Inflammatory macrophage (primary cell): Measurements from ENCODE around the gene MFSD2B.
A peak's percentile ranks its signal among the peaks of the same experiment; 100 is the strongest.
"Not testable (repeated sequence)": the region's sequence is repeated elsewhere in the genome, so short reads cannot be mapped to it uniquely, and the experiment has no call there.

Experiments used
- DNase-seq, 2 donors: peaks; one replicate each; pipeline ENCODE4 v3.0.0-alpha.2; 2020 to 2022
- total RNA-seq, 18 experiments: gene quantifications; one replicate each; lab custom pipeline; 2026; ENCODE audit warnings: mixed read lengths in 6 of 18, inconsistent platforms in 2 of 18; lab: John Stamatoyannopoulos, UW

MFSD2B gene, protein sequence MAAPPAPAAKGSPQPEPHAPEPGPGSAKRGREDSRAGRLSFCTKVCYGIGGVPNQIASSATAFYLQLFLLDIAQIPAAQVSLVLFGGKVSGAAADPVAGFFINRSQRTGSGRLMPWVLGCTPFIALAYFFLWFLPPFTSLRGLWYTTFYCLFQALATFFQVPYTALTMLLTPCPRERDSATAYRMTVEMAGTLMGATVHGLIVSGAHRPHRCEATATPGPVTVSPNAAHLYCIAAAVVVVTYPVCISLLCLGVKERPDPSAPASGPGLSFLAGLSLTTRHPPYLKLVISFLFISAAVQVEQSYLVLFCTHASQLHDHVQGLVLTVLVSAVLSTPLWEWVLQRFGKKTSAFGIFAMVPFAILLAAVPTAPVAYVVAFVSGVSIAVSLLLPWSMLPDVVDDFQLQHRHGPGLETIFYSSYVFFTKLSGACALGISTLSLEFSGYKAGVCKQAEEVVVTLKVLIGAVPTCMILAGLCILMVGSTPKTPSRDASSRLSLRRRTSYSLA
- 0 to 1.4 (median 0.07) reads per million in 18 experiments for total RNA-seq

DNA sequence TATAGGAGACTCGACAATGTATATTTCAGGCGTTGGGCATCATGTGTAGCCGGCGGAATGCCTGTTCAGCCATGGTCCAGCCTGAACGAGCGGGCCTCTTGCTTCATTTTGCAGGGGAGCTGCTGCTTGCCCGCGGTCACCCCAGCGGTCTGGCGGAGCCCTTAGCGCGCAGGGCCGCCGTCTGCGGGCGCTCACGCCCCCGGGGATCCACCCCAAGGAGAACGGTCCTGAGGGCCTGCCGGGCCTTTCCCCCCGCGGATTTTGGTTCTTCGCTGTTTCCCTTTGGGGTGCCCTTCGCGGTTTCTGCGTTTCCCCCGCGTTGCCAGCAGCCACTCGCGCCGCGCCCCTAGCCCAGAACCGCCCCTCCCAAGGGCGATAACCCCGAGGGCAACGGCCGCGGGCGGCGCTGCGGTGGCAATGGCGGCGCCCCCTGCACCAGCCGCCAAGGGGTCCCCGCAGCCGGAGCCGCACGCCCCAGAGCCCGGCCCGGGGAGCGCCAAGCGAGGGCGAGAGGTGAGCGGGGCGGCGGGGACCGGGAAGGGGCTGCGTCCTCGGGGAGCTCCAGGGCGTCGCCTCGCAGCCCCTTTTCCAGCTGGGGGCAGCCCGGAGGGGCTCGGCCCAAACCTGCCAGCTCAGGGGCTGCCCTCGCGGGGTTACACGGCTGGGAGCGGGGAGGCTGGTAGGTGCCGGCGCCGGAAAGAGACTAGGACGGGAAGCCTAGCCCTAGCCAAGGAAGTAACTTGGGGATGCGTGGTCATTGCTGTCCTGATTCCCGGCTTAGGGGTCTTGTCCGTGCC is at the start of gene MFSD2B:
TSS of gene MFSD2B (plus strand) at position 406 of the 797 bp plus-strand sequence. CDS start at position 418, 12 bp downstream.
- DNase-seq = no peak

DNA sequence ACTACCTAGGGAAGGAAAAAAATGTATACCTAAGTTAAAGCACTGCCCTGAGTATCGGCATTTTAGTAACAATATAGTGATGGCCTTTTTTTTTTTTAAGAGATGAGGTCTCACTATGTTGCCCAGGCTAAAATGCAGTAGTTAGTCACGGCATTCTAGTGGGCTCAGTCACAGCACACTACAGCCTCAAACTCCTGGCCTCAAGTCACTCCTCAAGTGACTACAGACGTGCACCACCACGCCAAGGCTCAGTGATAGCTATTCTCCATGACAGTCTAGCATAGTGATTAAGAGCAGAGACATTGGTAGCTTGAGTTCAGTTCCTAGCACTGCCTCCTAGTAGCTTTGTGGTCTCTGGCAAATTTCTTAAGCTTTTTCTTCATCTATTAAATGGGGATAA is 42.0 kb upstream of the MFSD2B start:
- DNase-seq = no peak

DNA sequence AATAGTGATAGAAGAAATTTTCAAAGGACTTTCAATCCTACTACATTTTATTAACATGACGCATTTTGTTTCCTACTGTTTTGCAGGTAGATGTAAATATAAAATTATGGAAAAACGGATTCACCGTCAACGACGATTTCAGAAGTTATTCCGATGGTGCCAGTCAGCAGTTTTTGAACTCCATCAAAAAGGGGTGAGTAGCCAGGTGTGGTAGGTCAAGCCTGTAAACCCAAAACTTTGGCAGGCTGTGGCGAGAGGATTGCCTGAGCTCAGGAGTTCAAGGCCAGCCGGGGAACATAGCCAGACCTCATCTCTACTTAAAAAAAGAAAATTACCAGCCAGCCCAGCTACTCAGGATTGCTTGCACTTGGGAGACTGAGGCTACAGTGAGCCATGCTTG is 33.0 kb upstream of the MFSD2B start:
- DNase-seq = no peak

DNA sequence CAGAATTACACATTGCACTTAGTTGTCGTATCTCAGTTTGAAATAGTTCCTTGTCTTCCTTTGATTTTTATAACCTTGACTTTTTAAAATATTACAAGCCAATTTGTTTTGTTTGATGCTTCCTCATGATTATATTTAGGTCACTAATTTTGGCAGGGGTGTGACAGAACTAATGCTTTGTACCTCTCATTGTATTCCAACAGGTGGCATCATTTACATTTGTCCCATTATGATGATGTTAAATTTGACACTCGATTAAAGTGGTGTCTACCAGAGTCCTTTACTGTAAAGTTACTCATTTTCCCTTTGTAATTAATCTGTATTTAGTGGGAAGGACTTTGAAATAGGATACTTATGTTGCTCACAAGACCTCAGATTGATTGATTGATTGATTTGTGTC is 21.5 kb upstream of the MFSD2B start:
- DNase-seq = peak in 1 of 2 donors; percentile 15

DNA sequence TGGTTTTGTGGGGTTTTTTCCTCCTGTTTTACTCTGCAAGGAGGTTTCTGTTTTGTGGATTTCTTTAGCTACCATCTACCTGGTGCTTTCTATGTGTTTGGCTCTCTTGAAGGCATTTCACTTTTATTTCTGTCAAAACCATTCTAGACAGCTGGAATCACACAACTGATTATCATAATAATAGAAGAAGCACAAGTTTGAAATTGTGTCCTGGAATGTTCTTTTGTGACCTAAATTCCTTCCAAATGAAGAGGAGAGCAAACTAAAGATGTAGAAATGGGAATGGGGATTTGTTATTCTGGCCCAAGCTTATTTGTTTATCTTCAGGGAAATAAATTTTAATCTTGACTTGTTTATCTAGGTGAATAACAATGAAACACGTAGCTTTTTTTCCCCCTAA is 17.0 kb upstream of the MFSD2B start:
- DNase-seq = no peak

DNA sequence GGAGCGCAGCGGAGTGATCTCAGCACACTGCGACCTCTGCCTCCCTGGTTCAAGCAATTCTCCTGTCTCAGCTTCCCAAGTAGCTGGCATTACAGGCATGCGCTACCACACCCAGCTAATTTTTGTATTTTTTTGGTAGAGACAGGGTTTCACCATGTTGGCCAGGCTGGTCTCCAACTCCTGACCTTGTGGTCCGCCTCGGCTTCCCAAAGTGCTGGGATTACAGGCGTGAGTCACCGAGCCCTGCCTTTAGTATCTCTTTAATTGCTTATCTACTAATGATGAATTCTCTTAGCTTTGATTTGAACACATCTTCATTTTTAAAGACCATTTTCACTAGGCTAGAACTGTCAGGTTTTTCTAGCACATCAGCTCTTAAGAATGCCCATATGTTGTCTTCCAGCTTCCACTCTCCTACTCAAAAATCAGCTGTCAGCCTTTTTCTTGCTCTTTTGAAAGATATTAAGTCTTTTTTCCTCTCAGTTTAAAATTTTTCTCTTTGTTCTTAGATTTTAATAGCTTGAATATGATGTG is 16.1 kb upstream of the MFSD2B start:
- no peak for DNase-seq

DNA sequence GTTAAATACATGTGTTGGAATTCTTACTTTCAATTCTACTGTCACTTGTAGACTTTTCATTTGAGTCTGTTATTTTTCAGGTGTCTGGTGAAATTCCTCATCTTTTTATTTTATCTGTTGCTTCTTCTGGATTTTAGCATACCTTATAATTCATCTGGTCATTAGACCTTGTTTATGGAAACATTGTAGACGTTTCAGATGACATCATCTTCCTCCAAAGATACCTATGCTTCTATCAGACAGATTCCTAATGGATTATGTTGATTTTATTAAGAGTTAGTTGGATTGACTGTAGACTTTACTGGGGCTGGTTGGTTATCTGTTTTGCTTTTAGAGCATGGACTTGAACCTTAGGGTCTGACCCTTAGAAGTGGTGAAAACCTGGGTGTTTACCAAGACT is 15.3 kb upstream of the MFSD2B start:
- no peak for DNase-seq

DNA sequence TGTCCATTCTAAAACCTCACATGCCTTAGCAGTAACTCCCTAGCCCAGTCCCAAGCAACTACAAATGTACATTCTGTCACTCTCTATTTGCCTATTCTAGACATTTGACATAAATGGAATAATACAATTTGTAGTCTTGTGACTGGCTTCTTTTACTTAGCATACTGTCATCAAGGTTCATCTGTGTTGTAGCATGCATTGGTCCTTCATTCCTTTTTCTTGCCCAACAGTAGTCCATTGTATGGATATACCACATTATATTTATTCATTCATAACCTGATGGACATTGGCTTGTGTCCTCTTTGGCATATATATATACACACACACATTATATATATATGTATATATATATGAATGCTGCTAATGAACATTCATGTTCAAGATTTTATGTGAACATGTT is 2.2 kb upstream of the MFSD2B start:
- no peak for DNase-seq

DNA sequence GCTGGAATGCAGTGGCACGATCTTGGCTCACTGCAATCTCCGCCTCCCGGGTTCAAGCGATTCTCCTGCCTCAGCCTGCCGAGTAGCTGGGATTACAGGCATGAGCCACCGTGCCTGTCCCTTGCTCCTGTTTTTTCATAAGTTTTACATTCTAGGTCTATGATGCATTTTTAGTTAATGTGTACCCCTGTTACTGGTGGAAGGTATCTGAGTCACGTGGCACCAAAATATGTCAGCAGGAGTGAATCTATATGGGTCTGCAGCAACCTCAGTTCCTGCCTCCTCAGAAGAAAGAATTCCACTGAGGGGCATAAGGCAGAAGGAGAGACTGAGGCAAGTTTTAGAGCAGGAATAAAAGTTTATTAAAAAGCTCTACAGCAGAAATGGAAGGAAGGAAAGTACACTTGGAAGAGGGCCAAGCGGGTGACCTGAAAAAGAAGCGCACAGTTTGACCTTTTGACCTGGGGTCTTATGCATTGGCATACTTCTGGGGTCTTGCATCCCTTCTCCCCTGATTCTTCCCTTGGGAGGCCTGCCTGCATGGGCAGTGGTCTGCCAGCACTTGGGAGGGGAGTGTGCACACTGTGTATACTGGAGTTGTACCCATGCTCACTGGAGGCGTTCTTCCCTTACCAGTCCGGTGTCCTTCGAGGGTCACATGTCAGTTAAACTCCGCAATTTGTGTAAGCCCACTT is 1.1 kb upstream of the MFSD2B start:
- DNase-seq = no peak

DNA sequence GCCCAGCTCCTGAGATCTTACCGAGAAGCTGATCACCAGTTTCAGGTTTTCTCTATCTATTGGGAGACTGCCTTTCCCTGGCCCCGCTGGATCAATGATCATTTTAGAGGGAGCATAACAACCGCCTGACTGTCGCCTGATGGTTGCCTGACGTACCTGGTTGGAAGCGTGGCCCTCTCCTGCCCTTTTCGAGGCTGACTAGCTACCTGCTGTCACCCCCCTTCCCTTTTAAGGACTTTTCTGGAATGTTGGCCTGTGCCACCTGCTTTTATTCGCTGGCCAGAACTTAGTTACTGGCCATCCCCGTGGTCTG is 562 bp upstream of the MFSD2B start:
- no peak for DNase-seq

DNA sequence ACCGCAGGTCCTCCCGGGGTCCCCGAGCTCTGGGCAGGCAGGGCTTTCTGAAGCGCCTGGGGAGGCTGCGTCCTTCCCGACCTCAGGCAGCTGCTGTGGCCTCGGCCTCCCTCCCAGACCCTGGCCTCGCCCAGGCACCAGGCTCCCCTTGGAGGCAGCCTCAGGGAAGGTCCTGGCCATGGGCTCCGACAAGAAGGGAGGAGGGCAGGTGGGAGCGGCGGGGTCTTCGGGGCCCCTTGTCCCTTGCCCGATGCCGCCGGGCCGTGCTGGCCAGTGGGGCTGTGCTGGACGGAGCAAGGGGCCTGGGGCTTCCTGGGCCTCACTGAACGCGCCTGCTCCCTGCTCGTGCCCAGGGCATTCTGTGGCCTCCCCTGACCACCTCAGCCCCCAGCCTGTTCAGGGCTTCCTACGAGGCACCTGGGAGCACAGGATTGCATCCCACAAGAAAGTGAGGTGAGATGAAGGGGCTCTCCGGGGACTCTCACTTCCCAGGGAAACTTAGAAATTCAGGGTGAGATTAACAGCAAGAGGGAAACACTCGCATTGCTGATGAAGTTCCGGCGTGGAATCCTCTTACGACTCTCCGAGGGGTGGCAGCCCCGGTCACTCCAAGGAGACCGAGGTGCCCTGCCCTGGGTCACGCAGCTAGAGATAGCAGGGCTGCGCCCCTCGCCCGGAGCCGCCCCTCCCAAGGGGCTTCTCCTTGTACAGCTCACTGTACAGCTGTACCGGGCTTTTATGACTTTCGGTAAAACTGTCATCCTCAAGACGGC is 778 bp downstream of the MFSD2B start:
- DNase-seq = no peak

DNA sequence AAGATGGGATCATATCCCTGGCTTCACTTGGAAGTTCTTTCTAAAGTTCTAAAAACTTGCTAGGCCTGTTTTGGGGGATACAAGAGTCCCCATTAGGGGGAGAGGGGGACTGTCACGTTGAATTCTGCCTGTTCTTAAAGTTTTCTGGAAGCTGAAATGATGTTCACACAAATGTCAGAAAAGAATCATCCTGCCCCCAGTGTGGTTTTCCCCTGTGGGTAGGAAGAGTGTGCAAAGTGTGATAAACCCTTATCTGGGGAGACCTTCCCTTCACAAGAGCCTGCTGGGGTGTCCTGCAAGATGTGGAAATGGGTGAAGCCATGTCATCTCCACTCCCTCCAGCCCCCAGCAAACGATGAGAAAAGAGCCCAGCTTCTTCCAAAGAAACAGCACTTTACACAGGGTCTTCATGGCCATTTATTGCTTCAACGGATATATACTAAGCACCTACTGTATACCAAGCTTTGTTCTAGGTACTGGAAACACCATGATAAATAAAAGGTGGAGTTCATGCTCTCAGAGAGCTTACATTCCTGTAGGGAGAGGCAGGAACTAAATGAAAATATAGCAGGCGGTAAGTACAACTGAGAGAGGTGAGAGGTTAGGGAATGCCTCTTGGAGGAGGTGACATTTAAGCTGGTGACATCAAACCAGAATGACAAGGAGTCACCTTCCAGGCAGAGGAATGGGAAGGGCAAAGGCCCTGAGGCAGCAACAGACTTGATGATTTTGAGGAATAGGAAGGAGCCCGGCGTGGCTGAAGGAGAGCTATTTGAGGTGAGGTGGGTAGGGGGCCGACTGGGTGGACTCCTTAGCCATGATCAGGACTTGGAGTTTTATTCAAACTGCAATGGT is 1.6 kb downstream of the MFSD2B start:
- no peak for DNase-seq

DNA sequence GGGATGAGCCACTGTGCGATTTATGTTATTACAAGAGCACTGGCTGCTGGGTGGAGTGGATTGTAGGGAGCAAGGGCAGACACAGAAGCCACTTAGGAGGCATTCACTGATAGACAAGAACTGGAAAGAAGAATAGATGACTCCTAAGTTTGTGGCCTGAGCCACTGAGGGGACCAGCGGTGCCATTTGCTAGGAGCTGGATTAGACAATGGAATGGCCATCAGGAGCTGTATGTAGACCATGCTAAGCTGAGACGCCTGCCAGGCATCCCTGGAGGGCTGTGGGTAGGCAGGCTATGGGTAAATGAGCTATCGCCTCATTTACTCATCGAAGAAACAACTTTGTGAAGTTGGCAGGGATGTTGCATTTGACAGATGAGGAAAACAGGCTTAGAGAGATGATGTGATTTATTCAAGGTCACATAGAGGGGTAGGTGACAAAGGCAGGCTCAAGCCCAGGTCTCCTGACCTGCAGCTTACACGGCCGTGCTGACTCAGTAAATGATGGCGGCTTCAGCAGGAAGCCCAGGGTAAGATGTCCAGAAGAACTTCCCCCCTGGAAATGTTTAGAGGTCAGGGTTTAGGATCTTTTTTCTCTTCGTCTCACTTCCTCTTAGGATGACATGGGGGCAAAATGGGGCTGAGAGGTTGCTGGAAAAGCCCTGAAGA is 2.8 kb downstream of the MFSD2B start:
- no peak for DNase-seq

DNA sequence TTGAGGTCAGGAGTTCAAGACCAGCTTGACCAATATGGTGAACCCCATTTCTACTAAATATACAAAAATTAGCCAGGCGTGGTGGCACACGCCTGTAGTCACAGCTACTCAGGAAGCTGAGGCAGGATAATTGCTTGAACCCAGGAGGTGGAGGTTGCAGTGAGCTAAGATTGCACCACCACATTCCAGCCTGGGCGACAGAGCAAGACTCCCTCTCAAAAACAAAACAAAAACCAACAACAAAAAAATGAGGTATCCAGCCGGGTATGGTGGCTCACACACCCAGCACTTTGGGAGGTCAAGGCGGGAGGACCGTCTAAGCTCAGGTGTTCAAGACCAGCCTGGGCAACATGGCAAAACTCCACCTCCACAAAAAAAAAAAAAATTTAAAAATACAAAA is 5.0 kb downstream of the MFSD2B start:
- not testable (repeated sequence) for DNase-seq

DNA sequence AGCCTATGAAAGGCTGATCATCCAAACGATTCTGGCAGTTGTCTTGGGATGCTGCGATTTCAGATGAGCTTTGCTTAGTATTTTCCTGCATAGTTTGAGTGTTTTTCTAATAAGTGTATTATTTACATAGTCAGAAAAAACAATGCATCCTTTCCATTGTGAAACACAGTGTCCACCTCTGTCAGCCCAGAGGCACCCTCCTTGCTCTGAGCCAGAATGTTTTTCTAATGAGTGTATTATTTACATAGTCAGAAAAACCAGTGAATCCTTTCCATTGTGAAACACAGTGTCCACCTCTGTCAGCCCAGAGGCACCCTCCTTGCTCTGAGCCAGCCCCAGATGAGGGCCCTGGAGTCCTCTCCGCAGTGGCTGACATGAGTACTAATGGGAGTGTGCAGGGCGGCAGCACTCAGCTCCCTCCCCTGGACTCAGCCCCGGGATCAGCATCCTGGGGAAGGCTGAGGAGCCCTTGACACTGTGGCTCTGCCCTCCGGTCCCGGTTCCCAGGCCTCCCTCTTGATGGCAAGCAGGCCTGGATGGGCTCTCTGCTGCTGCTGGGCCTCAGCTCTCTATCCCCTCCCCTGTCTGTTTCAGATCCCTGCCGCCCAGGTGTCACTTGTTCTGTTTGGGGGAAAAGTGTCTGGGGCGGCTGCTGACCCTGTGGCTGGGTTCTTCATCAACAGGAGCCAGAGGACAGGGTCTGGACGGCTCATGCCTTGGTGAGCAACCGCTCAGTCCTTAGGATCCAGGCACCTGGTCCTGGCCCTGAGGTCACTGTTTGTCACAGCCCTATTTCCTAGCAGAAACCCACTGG is 5.9 kb downstream of the MFSD2B start:
- DNase-seq = no peak

DNA sequence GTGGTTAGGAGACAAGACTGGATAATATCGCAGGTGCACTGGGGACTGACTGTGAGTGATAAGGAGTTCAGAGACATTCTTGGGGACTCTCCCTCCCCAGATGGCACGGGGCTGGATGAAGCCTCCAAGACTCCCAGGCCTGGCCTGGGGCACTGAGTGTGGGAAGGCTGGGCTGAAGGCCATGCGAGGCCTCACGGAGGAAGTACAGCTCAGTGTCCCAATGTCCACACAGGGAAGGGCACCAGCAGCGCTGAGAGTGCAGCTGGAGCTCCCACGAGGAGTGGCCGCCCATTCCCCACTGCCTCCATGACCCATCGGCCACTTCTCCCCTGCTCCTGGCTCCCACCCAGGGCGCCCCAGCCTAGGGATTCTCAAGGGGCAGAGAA is 6.5 kb downstream of the MFSD2B start:
- no peak for DNase-seq

DNA sequence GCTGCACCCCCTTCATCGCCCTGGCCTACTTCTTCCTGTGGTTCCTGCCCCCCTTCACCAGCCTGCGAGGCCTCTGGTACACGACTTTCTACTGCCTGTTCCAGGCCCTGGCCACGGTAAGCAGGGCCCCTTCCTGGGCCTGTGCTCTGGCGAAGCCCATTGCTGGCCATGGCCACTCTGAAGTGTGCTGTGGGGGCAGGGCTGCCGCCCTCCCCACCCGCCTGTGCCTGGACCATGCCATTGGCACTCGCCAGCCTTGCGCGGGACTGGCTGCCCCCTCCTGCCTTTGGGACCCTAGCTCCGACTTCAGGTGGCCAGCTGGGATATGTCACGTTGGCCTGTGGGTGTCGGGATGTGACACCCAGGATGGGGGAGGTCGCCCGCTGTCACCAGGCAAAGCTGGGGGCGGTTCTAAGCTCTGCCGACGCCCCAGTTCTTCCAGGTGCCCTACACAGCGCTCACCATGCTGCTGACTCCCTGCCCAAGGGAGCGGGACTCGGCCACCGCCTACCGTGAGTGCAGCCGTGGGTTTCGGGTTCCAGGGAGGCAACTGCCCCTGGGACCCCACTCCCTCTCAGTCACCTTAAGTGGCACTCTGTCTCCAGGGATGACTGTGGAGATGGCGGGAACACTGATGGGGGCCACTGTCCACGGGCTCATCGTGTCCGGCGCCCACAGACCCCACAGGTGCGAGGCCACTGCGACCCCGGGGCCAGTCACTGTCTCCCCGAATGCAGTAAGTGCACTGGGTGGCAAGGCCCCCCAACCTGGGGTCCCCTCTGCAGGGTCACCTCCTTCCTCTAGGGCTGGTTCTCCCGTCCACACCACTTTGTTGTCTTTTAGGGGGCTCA is 7.2 kb downstream of the MFSD2B start:
- no peak for DNase-seq

DNA sequence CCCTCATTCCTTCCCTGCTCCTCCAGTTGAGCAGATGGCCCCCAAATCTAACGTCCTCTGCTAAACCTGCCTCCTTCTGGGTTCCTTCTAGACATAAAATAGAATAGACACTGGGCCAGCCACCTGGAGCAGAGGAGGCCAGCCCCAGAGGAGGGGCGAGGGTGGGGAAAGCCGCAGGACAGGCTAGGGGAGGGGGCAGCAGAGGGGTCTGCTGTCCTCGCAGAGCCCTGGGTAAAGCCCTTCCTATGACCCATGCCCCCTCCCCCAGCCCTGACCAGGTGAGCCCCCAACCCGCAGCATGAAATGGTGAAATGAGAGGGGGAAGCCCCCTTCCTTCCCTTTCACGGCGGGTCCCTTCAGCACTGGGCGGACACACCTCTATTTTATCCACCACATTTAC is 7.8 kb downstream of the MFSD2B start:
- DNase-seq = no peak

DNA sequence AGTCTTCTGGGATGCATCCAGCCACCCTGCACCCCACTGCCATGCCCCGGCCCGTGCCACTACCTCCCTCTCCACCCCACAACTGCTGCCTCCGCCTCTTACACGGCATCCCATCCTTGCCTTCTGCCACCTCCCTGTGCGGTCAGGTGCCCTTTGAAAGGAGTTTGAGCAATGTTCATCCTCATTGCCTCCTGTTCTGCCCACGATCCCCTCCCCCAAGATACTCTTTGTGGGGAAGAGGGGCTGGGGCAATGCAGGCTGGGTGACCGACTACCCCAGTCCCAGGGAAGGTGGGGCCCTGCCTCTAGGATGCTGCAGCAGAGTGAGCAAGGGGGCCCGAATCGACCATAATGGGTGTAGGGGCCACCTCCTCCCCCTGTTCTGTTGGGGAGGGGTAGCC is 8.4 kb downstream of the MFSD2B start:
- no peak for DNase-seq
